H1 (cell line): Measurements from ENCODE around the gene OR2B2. TPM values are rescaled to one million over a fixed set of nuclear protein-coding genes. Genes with fewer than 3 reads are reported as not detected.

ENCODE experiments used
- KDM1A ChIP-seq: fragments of 200-600, 300-600 bp; sonication (generic); IDR thresholded peaks from 2 replicates; pipeline ENCODE4 v1.7.1; 2016; ENCODE audit warnings: mild to moderate bottlenecking, low read length, borderline replicate concordance
- KDM5A ChIP-seq: fragments of 200-600 bp; IDR thresholded peaks from 2 replicates; pipeline ENCODE4 v1.7.1; 2012; ENCODE audit warnings: mild to moderate bottlenecking, low read length, inconsistent platforms, mixed read lengths
- POLR2A ChIP-seq, 2 experiments: IDR thresholded peaks; 1 replicate in 1 of 2; 2 replicates in 1 of 2; pipeline ENCODE4 v1.6.1; 2011; ENCODE audit warnings: low read depth in 2 of 2, low read length in 2 of 2, mild to moderate bottlenecking in 2 of 2; ENCODE audit errors: control extremely low read depth in 1 of 2
- YY1 ChIP-seq: IDR thresholded peaks from 2 replicates; pipeline ENCODE4 v1.6.1; 2011; ENCODE audit warnings: low read depth, mild to moderate bottlenecking, low read length
- polyA plus RNA-seq, 7 experiments: library from polyadenylated mRNA; depleted of rRNA in 3 of 7; stranded (reverse) in 5 of 7; unstranded in 2 of 7; fragments of >200 nt in 5 of 7; fragments of 200-250 nt in 2 of 7; gene quantifications; 1 replicate in 5 of 7; 2 replicates in 1 of 7; 4 replicates in 1 of 7; pipeline versions ENCODE4 v1.2.1 to v1.2.3, GENCODE V29; 2011 to 2013; ENCODE audit warnings: missing spikeins in 2 of 7, mixed read lengths in 2 of 7
- total RNA-seq: library from RNA; stranded (reverse); fragmentation: NEBNext Ultra II Directional; extraction: Animal tissue kit (Norgen Biotek cat#: 25700); gene quantifications from 2 replicates; pipeline ENCODE4 v1.2.1, GENCODE V29; 2021

OR2B2 gene
- total and polyA plus RNA-seq, 2 of the 8 experiments (the other 6 are each of a cell fraction or from before 2014, with no cell fraction given): not detected

- TF ChIP-seq KDM1A (no peak), POLR2A (IDR thresholded peaks at IDR 0.05; ENCODE audit: control extremely low read depth in 1 of 2, low read depth in 2 of 2, low read length in 2 of 2) (no peak), YY1 (no peak), KDM5A (no peak)
Measured at GRCh38 chr6:27924179-27924578, 12.0 kb upstream of the OR2B2 start (continued).
